GM06990 (cell line): ENCODE data around the gene HERC3.

Experiments
- DNase-seq: peaks from one replicate; pipeline ENCODE4 v3.0.0-alpha.2; 2011; ENCODE audit not compliant: insufficient read length; ENCODE audit errors: extremely low read depth
- H3K27me3 ChIP-seq: replicated peaks from 2 replicates; pipeline ENCODE4 v1.6.0; 2011; ENCODE audit warnings: low read length; ENCODE audit not compliant: control insufficient read depth, insufficient read depth
- H3K36me3 ChIP-seq: 2 replicates; pipeline ENCODE4 v1.5.1; 2011; ENCODE audit warnings: low read length; ENCODE audit not compliant: control insufficient read depth, insufficient read depth
- H3K4me3 ChIP-seq: replicated peaks from 2 replicates; pipeline ENCODE4 v1.5.1; 2011; ENCODE audit warnings: low read depth, mild to moderate bottlenecking, control low read depth, low read length
- CTCF ChIP-seq: IDR thresholded peaks from 2 replicates; pipeline ENCODE4 v1.5.1; 2011; ENCODE audit warnings: low read length, control low read depth, mild to moderate bottlenecking, inconsistent platforms; ENCODE audit not compliant: insufficient read depth, poor library complexity, severe bottlenecking

HERC3 gene

GRCh38 chr4:88706574-88706973 lies 114.3 kb downstream of the HERC3 start:
- H3K36me3 ChIP-seq: no peaks in the 10 kb centered on the region; the same call in 1 of the 2 replicates
- H3K4me3 ChIP-seq: no peak overlapping the region
- peak; percentile 6 for TF ChIP-seq CTCF
- DNase-seq: no peak
- H3K27me3 ChIP-seq: no peaks in the 10 kb centered on the region

GRCh38 chr4:88709989-88710388 lies 117.7 kb downstream of the HERC3 start:
- Histone ChIP-seq H3K36me3 (no peaks in the 10 kb centered on the region), H3K4me3 (no peak overlapping the region), H3K27me3 (no peaks in the 10 kb centered on the region)
- no peak for DNase-seq
- no peak for TF ChIP-seq CTCF

- no peak for DNase-seq
- no peaks in the 10 kb centered on the region for H3K27me3 ChIP-seq
- H3K36me3 ChIP-seq: no peaks in the 10 kb centered on the region
- TF ChIP-seq CTCF: no peak
- H3K4me3 ChIP-seq: no peak overlapping the region
Measured at GRCh38 chr4:88713782-88714181, 121.5 kb downstream of the HERC3 start.

- Histone ChIP-seq H3K36me3 (no peaks in the 10 kb centered on the region), H3K4me3 (no peak overlapping the region), H3K27me3 (no peaks in the 10 kb centered on the region)
- no peak for DNase-seq
- no peak for TF ChIP-seq CTCF
Measured at GRCh38 chr4:88718098-88718497, 125.8 kb downstream of the HERC3 start.

- TF ChIP-seq CTCF: no peak
- Histone ChIP-seq H3K36me3 (no peaks in the 10 kb centered on the region), H3K27me3 (no peaks in the 10 kb centered on the region), H3K4me3 (no peak overlapping the region)
- no peak for DNase-seq
Measured at GRCh38 chr4:88719381-88719780, 127.1 kb downstream of the HERC3 start.
